Right lobe of liver (tissue), 6 donors: ENCODE results near the gene DNAJC12. TPM values are rescaled to one million over a fixed set of nuclear protein-coding genes. Genes with fewer than 3 reads are reported as not detected.
"Not testable (repeated sequence)": the region's sequence is repeated elsewhere in the genome, so short reads cannot be mapped to it uniquely, and the experiment has no call there.

Source experiments
- ATAC-seq, 4 donors: fragments of 200-7000 bp; cut with Tn5 transposase; one replicate each; pipeline ENCODE4 v1.9.1; 2020; ENCODE audit warnings: mild to moderate bottlenecking in 4 of 4, moderate library complexity in 4 of 4
- DNase-seq, 3 donors: peaks; one replicate each; pipeline ENCODE4 v3.0.0-alpha.2; 2020
- H3K27ac ChIP-seq, 3 donors: fragments of 200-600 bp; one replicate each; pipeline ENCODE4 v1.8.0; 2022
- H3K27me3 ChIP-seq, 2 donors: fragments of 200-600 bp; one replicate each; pipeline ENCODE4 v1.8.0; 2022
- H3K36me3 ChIP-seq, 4 donors: fragments of 200-600 bp; sonication (generic) in 1 of 4; one replicate each; pipeline versions ENCODE4 v1.5.1 to v1.8.0; 2017 to 2022; ENCODE audit warnings: control low read depth in 1 of 4
- H3K4me1 ChIP-seq, 4 donors: fragments of 200-600 bp; sonication (generic) in 1 of 4; one replicate each; pipeline versions ENCODE4 v1.5.1 to v1.8.0; 2017 to 2022; ENCODE audit warnings: control low read depth in 1 of 4
- H3K4me3 ChIP-seq, 3 donors: fragments of 200-600 bp; one replicate each; pipeline ENCODE4 v1.8.0; 2022
- H3K9me3 ChIP-seq, 4 donors: fragments of 200-600 bp; sonication (generic) in 1 of 4; one replicate each; pipeline versions ENCODE4 v1.5.1 to v1.8.0; 2017 to 2022; ENCODE audit warnings: control low read depth in 1 of 4
- POLR2A ChIP-seq: fragments of 450-650 bp; IDR thresholded peaks from one replicate; pipeline ENCODE4 v1.6.1; 2017; ENCODE audit warnings: antibody characterized with exemption, mild to moderate bottlenecking
- WGBS: methylation state at CpG from one replicate; pipeline ENCODE4 v1.1.6; 2018; ENCODE audit warnings: low coverage, low lambda C conversion rate; ENCODE audit not compliant: insufficient coverage; ENCODE audit errors: missing lambda C conversion rate; 5-methylcytosine and 5-hydroxymethylcytosine counted together
- intact Hi-C, 2 donors: fragments of 100-400 bp; cut with DNase I; formaldehyde crosslinking; loops; one replicate each; pipeline versions ENCODE4 v1.11.2 to v1.14.1; 2022
- total RNA-seq, 6 experiments: library from RNA; depleted of rRNA in 2 of 6; stranded (reverse); fragments of >200 nt in 2 of 6; fragmentation: NEBNext Ultra II Directional in 3 of 6; extraction: Animal tissue kit (Norgen Biotek cat#: 25700) in 3 of 6; gene quantifications; one replicate each; pipeline versions ENCODE4 v1.1.0 to v1.2.4, GENCODE V29; 2016 to 2023
- TF ChIP-seq, protein P1 (sequence below), 4 donors: fragments of 200-600 bp in 3 of 4; fragments of 450-650 bp in 1 of 4; IDR thresholded peaks; one replicate each; pipeline versions ENCODE4 v1.5.1 to v1.8.0; 2016 to 2022; ENCODE audit warnings: antibody characterized with exemption in 4 of 4, mild to moderate bottlenecking in 2 of 4
- donor health status: DM: no; HTN: yes; CAD: no.
- donor health status: DM: no; HTN: no; CAD: no.
- donor health status: DM: no; HTN: no; CAD: no.
- donor health status: DM: no; HTN: yes; CAD: no.
- donor health status: DM: no; HTN: yes; CAD: no.

Gene DNAJC12
- total RNA-seq, 6 experiments from 2014 or later = 11.8 to 25.6 (median 20.9) TPM

GRCh38 chr10:67836488-67836887 is 1.5 kb downstream of the DNAJC12 start:
- Histone ChIP-seq H3K27me3 (no peaks in the 10 kb centered on the region), H3K27ac (no peak overlapping the region), H3K36me3 (no peaks in the 10 kb centered on the region), H3K9me3 (no peaks in the 10 kb centered on the region), H3K4me3 (peak overlapping the region in 2 of 3 donors; percentile 48 to 51), H3K4me1 (peaks cover 0 to 12% (median 0%) of the 10 kb centered on the region in 4 donors)
- no peak for TF ChIP-seq POLR2A
- TF ChIP-seq, protein P1, sequence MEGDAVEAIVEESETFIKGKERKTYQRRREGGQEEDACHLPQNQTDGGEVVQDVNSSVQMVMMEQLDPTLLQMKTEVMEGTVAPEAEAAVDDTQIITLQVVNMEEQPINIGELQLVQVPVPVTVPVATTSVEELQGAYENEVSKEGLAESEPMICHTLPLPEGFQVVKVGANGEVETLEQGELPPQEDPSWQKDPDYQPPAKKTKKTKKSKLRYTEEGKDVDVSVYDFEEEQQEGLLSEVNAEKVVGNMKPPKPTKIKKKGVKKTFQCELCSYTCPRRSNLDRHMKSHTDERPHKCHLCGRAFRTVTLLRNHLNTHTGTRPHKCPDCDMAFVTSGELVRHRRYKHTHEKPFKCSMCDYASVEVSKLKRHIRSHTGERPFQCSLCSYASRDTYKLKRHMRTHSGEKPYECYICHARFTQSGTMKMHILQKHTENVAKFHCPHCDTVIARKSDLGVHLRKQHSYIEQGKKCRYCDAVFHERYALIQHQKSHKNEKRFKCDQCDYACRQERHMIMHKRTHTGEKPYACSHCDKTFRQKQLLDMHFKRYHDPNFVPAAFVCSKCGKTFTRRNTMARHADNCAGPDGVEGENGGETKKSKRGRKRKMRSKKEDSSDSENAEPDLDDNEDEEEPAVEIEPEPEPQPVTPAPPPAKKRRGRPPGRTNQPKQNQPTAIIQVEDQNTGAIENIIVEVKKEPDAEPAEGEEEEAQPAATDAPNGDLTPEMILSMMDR (IDR thresholded peaks at IDR 0.05) = no peak
- DNase-seq = no peak
- 23% methylated on average over 2 of the region's 2 CpGs for WGBS
- ATAC-seq = no peak
- intact Hi-C loops = no loop called here

- H3K36me3 ChIP-seq, H3K27me3 ChIP-seq, H3K9me3 ChIP-seq, DNase-seq, intact Hi-C loops, ATAC-seq, H3K27ac ChIP-seq: not testable (repeated sequence)
- H3K4me3 ChIP-seq = peak overlapping the region in 1 of 3 donors; percentile 51
- 36% methylated on average over 6 of the region's 6 CpGs for WGBS
- H3K4me1 ChIP-seq = peaks cover 0 to 12% (median 0%) of the 10 kb centered on the region in 4 donors
Measured at GRCh38 chr10:67835541-67836394, 2.2 kb downstream of the DNAJC12 start.

GRCh38 chr10:67834375-67834774 is 3.6 kb downstream of the DNAJC12 start:
- 90% methylated on average over 6 of the region's 8 CpGs for WGBS

GRCh38 chr10:67827811-67828210 is 10.2 kb downstream of the DNAJC12 start:
- Histone ChIP-seq H3K9me3 (no peaks in the 10 kb centered on the region), H3K36me3 (no peaks in the 10 kb centered on the region), H3K27me3 (no peaks in the 10 kb centered on the region), H3K27ac (peak overlapping the region in 2 of 3 donors; percentile 63 to 75), H3K4me1 (peaks cover 0 to 11% (median 3%) of the 10 kb centered on the region in 4 donors), H3K4me3 (peak overlapping the region in 2 of 3 donors; percentile 25 to 39)
- 30% methylated on average over 3 of the region's 3 CpGs for WGBS
- TF ChIP-seq, protein P1 (IDR thresholded peaks at IDR 0.05) = no peak
- TF ChIP-seq POLR2A = no peak
- DNase-seq = peak; percentile 57 to 86 (median 80)
- intact Hi-C loops = no loop called here
- peak; percentile 96 to 99 (median 98) for ATAC-seq

More at GRCh38 chr10:67834375-67834774, 3.6 kb downstream of the DNAJC12 start:
- intact Hi-C loops = no loop called here
- TF ChIP-seq POLR2A = no peak
- TF ChIP-seq, protein P1 (IDR thresholded peaks at IDR 0.05) = no peak
- ATAC-seq = no peak
- Histone ChIP-seq H3K9me3 (no peaks in the 10 kb centered on the region), H3K4me1 (peaks cover 0 to 12% (median 0%) of the 10 kb centered on the region in 4 donors), H3K27me3 (no peaks in the 10 kb centered on the region), H3K27ac (no peak overlapping the region), H3K36me3 (no peaks in the 10 kb centered on the region), H3K4me3 (no peak overlapping the region)
- no peak for DNase-seq

- WGBS = 82% methylated on average over 2 of the region's 3 CpGs
- DNase-seq = no peak
- ATAC-seq = peak in 2 of 4 donors; percentile 50 to 83
- H3K4me1 ChIP-seq = no peaks in the 10 kb centered on the region
- H3K27ac ChIP-seq = no peak overlapping the region
- intact Hi-C loops = no loop called here
- no peaks in the 10 kb centered on the region for H3K27me3 ChIP-seq
- no peaks in the 10 kb centered on the region for H3K36me3 ChIP-seq
- no peak for TF ChIP-seq POLR2A
- TF ChIP-seq, protein P1 (IDR thresholded peaks at IDR 0.05) = no peak
- no peak overlapping the region for H3K4me3 ChIP-seq
- no peaks in the 10 kb centered on the region for H3K9me3 ChIP-seq
Measured at GRCh38 chr10:67819768-67820204, 18.2 kb downstream of the DNAJC12 start.
